Stimulated activated naive B cell treated with anti-CD40 and anti-IgM and Interleukin-4, amounts not matched to agents 10 μg/mL and 1 μg/mL and 100 μg/mL, for 72 hours (primary cell): ENCODE data around the gene RAB13.

Experiments used
- ATAC-seq, 2 donors: fragments of 150-1000 bp; cut with Tn5 transposase; replicated peaks; 2 replicates each; pipeline ENCODE4 v1.10.0; 2021; ENCODE audit warnings: moderate library complexity in 1 of 2
- DNase-seq: peaks from one replicate; pipeline ENCODE4 v3.0.0; 2021
- H3K27ac Mint-ChIP-seq: one replicate; pipeline ENCODE4 v1.8.0; 2022; ENCODE audit warnings: mild to moderate bottlenecking, mixed read lengths
- H3K27me3 Mint-ChIP-seq, 2 donors: one replicate each; pipeline ENCODE4 v1.8.0; 2022; ENCODE audit warnings: mixed read lengths in 2 of 2
- H3K36me3 Mint-ChIP-seq, 2 donors: one replicate each; pipeline ENCODE4 v1.8.0; 2022; ENCODE audit warnings: mixed read lengths in 2 of 2, mild to moderate bottlenecking in 1 of 2
- H3K4me1 Mint-ChIP-seq, 2 donors: one replicate each; pipeline ENCODE4 v1.8.0; 2022; ENCODE audit warnings: mixed read lengths in 2 of 2, mild to moderate bottlenecking in 1 of 2
- H3K4me3 Mint-ChIP-seq, 2 donors: one replicate each; pipeline ENCODE4 v1.8.0; 2022; ENCODE audit warnings: mild to moderate bottlenecking in 2 of 2, mixed read lengths in 2 of 2, moderate library complexity in 1 of 2
- H3K9me3 Mint-ChIP-seq, 2 donors: one replicate each; pipeline ENCODE4 v1.8.0; 2022; ENCODE audit warnings: mixed read lengths in 2 of 2, mild to moderate bottlenecking in 1 of 2

The RAB13 gene

DNA sequence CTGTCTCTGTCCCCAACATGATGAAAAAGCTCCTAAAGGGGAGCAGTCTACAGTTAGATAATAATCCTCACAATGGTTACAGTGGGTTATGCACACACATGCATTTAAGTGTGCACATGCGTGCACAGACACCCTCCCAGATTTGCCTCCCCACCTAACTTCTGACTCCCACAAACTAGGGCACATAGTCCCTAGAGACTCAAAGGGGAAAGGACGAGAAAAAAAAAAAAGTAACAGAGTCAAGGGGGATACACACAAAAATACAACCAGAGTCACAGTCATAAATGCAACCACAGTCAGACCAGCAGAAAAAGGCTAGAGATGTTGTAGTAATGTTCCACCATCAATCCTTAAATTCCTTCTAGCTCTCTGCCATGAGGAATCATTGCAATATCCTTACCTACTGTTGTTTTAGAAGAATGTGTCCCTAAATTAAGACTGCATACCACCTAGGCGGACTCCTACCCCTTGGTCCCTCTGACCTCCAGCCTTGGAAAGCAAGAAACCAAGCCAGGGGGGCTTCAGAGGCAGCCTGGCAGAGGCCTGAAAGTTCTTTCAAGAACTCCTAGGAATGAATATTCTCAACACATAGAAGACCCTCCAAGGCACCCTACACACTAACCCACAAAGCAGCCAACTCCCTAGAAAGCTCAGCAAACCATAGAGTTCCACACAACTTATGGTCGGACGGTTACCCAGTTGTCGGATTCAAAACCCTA is 29.0 kb downstream of the RAB13 start:
- H3K9me3 Mint-ChIP-seq, result no peaks in the 10 kb centered on the region
- DNase-seq (no peak), ATAC-seq (peak in 1 of 2 donors; percentile 2)
- H3K27me3 Mint-ChIP-seq, result no peaks in the 10 kb centered on the region
- peaks cover 36 to 70% of the 10 kb centered on the region in 2 donors for H3K36me3 Mint-ChIP-seq
- H3K4me1 Mint-ChIP-seq, result peaks cover 53 to 78% of the 10 kb centered on the region in 2 donors
- H3K27ac Mint-ChIP-seq, result peak overlapping the region; percentile 98
- peak overlapping the region; percentile 96 to 97 for H3K4me3 Mint-ChIP-seq

DNA sequence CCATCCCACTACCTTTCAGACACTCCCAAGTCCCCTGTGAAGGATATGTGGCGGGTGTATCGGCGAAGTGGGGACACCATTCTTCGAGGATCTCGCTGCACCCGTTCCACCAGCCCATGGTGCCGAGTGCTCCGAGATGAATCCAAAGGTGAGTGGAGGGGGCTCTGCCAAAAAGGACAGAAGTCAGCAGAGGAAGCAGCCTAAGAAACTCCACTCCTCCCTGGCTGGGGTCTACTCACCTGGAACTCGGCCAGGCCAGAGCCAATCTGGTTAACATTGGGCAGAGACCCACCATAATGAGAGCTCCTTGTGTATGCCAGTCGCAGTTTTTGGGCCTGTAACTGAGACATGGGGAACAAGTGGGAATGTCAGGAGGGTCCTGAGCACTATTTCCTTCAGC is 31.3 kb downstream of the RAB13 start:
- Mint-ChIP-seq H3K9me3 (no peaks in the 10 kb centered on the region), H3K27ac (no peak overlapping the region), H3K4me3 (peak overlapping the region in 1 of 2 donors; percentile 7), H3K36me3 (peaks cover 52 to 73% of the 10 kb centered on the region in 2 donors), H3K4me1 (peaks cover 60 to 84% of the 10 kb centered on the region in 2 donors), H3K27me3 (no peaks in the 10 kb centered on the region)
- ATAC-seq, result no peak
- DNase-seq, result no peak

DNA sequence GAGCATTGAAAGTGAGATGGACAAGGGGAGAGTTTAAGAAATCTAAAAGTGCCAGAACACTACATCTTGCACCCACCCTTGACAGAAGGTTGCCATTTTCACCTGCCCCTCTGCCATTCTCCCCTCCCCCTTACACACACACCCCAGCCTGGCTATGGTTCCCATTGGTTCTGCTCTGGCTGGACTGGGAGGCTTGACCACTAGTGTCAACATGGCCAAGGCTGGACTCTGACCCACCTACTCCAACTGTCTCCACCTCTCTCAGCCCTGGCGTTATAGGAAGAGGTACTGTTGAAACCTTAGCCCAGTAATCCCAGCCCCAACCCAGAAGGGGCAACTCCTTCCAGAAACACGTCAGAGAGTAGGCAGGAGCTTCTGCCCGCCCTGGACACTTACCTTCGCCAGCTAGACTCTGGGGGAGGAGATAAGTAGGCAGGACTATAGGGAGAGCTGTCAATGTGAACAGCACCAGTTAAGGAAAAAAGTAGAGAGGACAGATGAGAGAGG is 32.2 kb downstream of the RAB13 start:
- Mint-ChIP-seq H3K4me1 (peaks cover 57 to 82% of the 10 kb centered on the region in 2 donors), H3K9me3 (no peaks in the 10 kb centered on the region), H3K27me3 (no peaks in the 10 kb centered on the region), H3K27ac (peak overlapping the region; percentile 60), H3K36me3 (peaks cover 57 to 72% of the 10 kb centered on the region in 2 donors), H3K4me3 (peak overlapping the region; percentile 7 to 33)
- DNase-seq (no peak), ATAC-seq (no peak)

DNA sequence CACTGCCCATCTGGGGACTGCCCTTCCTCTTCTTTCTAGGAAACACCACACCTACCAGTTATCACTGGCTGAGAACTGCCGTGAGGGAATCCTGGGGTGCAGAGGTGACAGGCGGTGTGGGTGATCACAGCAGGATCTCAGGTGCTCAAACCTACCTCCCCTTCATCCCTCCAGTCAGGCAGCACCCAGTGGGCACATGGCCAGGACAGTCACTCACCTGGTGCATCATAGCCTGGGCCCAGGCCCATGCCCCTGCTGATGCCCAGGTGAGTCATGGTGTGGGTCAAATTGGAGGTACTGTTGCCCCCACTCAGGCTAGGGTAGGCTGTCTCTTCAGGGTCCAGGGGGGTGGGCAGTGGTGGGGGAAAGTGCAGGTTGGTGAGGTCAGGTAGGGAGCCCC is 34.3 kb downstream of the RAB13 start:
- H3K4me1 Mint-ChIP-seq, result peaks cover 70 to 87% of the 10 kb centered on the region in 2 donors
- H3K36me3 Mint-ChIP-seq, result peaks cover 53 to 72% of the 10 kb centered on the region in 2 donors
- no peaks in the 10 kb centered on the region for H3K9me3 Mint-ChIP-seq
- ATAC-seq, result no peak
- H3K27me3 Mint-ChIP-seq, result no peaks in the 10 kb centered on the region
- no peak overlapping the region for H3K4me3 Mint-ChIP-seq
- DNase-seq, result no peak
- H3K27ac Mint-ChIP-seq, result peak overlapping the region; percentile 48

- Mint-ChIP-seq H3K9me3 (no peaks in the 10 kb centered on the region), H3K4me3 (no peak overlapping the region), H3K36me3 (peaks cover 55 to 70% of the 10 kb centered on the region in 2 donors), H3K4me1 (peaks cover 66 to 84% of the 10 kb centered on the region in 2 donors), H3K27ac (peak overlapping the region; percentile 74), H3K27me3 (no peaks in the 10 kb centered on the region)
- ATAC-seq (no peak), DNase-seq (no peak)
Observed at GRCh38 chr1:153951183-153951582, 35.0 kb downstream of the RAB13 start.

GRCh38 chr1:153946622-153947241 is 39.4 kb downstream of the RAB13 start, which contains the start of gene DENND4B:
Gene DENND4B, minus strand, starts transcription at chr1:153946718. Its CDS starts 2,344 bp downstream, at chr1:153944374.
- peak within 1 kb of the TSS; percentile 95 for H3K4me3 Mint-ChIP-seq
- H3K27me3 Mint-ChIP-seq, result no peaks in the 10 kb centered on the region
- H3K36me3 Mint-ChIP-seq, result peaks cover 64 to 86% of the 10 kb centered on the region in 2 donors
- H3K27ac Mint-ChIP-seq, result peak within 1 kb of the TSS; percentile 99
- peaks cover 72 to 89% of the 10 kb centered on the region in 2 donors for H3K4me1 Mint-ChIP-seq
- ATAC-seq, result peak; percentile 58 to 60
- peak; percentile 76 for DNase-seq
- no peaks in the 10 kb centered on the region for H3K9me3 Mint-ChIP-seq

DNA sequence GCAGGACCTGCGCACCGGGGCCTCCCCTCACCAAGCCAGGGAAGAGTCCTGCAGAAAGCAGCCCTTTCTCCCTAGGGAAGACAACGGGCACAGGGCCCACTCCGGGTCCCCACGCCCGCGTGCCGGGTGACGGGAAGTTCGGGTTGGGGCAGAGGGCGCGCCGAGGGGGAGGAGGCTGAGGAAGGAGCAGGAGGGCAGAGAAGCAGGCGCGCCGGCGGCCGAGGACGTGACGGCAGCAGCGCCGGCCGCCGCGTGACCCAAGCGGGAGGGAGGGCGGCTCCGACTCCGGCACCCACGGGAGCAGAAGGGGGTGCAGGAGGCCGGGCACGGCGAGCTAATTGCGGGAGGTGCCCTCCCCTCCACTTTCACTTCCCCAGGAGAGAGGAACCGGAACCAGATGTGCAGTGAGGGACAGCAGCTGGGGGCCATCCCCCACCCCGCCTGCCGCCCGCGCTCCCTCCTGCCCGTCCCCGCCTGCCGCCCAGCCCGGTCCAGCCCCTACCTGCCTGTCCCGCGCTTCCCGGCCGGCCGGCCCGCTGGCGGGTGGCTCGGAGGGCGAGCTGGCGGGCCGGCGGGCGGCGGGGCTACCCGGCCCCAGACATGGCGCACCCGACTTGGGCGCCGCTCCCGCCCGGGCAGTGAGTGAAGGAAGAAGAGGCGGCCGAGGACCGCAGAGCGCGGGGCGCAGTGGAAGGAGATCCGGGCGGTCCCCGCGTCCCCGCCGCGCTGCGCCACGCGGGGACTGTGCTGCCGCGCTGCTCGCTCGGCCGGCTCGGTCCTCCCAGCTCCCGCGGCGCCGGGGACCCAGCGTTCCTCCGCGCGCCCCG is 40.1 kb downstream of the RAB13 start:
- peaks cover 61 to 86% of the 10 kb centered on the region in 2 donors for H3K36me3 Mint-ChIP-seq
- peak overlapping the region; percentile 95 for H3K4me3 Mint-ChIP-seq
- peak; percentile 96 for DNase-seq
- H3K4me1 Mint-ChIP-seq, result peaks cover 64 to 82% of the 10 kb centered on the region in 2 donors
- peak overlapping the region; percentile 99 for H3K27ac Mint-ChIP-seq
- no peaks in the 10 kb centered on the region for H3K9me3 Mint-ChIP-seq
- ATAC-seq, result peak; percentile 80 to 83
- H3K27me3 Mint-ChIP-seq, result no peaks in the 10 kb centered on the region

GRCh38 chr1:153945131-153945794 is 40.9 kb downstream of the RAB13 start:
- Mint-ChIP-seq H3K27ac (peak overlapping the region; percentile 99), H3K27me3 (no peaks in the 10 kb centered on the region), H3K4me3 (peak overlapping the region; percentile 95), H3K4me1 (peaks cover 62 to 81% of the 10 kb centered on the region in 2 donors), H3K9me3 (no peaks in the 10 kb centered on the region), H3K36me3 (peaks cover 59 to 86% of the 10 kb centered on the region in 2 donors)
- DNase-seq (peak; percentile 71), ATAC-seq (peak; percentile 59 to 62)

DNA sequence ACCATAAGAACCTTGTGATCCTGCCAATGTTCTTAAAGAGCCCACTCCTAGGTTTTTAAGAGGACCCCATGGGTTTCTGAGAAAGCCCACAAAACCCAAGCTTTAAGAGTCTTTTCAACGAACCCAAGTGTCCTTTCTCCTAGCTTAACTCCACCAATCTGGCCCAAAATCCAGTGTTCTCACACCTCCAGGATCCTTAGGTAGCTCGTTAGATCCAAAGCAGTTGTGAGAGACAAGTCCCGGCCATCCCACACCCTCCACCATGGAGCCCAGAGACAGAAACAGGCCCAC is 41.4 kb downstream of the RAB13 start:
- Mint-ChIP-seq H3K27me3 (no peaks in the 10 kb centered on the region), H3K27ac (peak overlapping the region; percentile 99)

DNA sequence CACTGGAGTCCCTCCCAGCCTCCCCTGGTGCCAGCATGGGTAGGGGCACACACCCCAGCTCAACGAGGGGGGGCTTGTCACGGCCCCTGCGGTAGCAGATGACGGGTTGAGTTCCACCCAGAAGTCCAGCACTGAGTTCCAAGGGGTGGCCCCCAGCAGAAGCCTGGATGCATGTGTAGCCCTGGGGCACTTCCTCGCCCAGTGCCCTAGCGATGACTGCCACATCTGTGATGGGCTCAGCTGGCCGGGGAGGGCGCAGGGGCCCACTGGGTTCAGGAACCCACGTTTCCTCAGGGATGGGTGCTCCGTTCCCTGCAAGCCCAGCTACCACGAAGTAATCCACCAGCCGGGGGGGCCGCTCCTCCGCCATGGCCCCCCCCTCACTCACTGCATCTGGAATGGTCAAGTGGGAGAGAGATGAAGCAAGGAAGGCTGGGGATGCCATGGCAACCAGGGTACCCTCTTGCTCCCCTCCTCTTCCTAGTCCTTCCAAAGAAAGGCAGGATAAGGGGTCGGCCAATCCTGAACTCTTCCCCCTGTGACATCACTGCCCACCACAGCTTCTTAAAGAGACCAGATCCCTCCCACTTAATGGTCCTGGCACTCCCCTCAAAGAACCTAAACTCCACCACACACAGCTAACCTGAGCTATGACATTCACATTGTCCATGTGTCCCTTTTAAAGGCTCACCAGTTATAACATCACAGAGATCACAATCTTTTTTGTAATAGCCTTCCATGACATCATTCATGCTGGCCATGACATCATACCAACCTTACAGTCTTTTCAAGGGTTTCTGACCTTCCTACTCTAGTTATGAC is 41.9 kb downstream of the RAB13 start:
- Mint-ChIP-seq H3K36me3 (peaks cover 62 to 89% of the 10 kb centered on the region in 2 donors), H3K27ac (peak overlapping the region; percentile 99), H3K4me1 (peaks cover 57 to 82% of the 10 kb centered on the region in 2 donors), H3K4me3 (peak overlapping the region; percentile 95), H3K9me3 (no peaks in the 10 kb centered on the region), H3K27me3 (no peaks in the 10 kb centered on the region)
- DNase-seq, result no peak
- ATAC-seq, result no peak

More for the DNA sequence above, 41.4 kb downstream of the RAB13 start:
- no peak for ATAC-seq
- Mint-ChIP-seq H3K9me3 (no peaks in the 10 kb centered on the region), H3K4me3 (peak overlapping the region; percentile 95), H3K36me3 (peaks cover 59 to 86% of the 10 kb centered on the region in 2 donors), H3K4me1 (peaks cover 59 to 81% of the 10 kb centered on the region in 2 donors)
- DNase-seq, result no peak

DNA sequence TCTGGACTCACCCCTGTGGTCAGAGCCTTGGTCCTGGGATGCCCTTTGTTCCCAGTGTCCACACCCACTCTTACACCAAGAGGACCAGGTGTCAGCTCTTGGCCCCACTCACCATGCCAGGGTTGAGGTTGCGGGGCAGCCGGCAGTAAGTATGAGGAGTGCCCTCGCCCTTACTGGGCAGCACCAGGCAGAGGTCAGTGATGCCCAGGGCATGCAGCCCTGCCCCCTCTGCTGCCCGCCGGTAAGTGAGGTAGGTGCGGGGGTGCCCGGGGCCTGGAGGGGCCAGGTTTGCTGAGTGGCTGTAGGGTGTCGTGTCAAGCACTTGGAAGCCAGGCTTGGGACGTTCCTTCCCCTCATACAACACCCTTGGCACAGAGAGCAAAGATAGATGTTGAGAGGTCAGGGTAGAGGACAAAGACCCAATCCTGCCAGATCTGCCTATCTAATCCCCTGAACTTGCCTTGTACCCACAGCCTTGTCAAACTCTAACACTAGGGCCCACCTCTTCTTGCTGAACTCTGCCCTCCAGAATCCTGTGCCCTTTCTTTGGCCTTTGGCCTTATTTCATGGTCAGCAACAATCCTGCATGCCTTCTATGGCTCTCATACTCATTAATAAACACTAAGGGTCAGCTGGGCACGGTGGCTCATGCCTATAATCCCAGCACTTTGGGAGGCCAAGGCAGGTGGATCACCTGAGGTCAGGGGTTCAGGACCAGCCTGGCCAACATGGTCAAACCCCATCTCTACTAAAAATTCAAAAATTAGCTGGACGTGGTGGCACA is 43.2 kb downstream of the RAB13 start:
- H3K27me3 Mint-ChIP-seq, result no peaks in the 10 kb centered on the region
- no peak overlapping the region for H3K4me3 Mint-ChIP-seq
- peaks cover 58 to 83% of the 10 kb centered on the region in 2 donors for H3K36me3 Mint-ChIP-seq

GRCh38 chr1:153941826-153942725 is 44.1 kb downstream of the RAB13 start:
- no peaks in the 10 kb centered on the region for H3K27me3 Mint-ChIP-seq
- peak overlapping the region; percentile 80 for H3K27ac Mint-ChIP-seq
- peaks cover 65 to 84% of the 10 kb centered on the region in 2 donors for H3K36me3 Mint-ChIP-seq
- ATAC-seq, result no peak
- DNase-seq, result no peak
- peak overlapping the region in 1 of 2 donors; percentile 28 for H3K4me3 Mint-ChIP-seq
- no peaks in the 10 kb centered on the region for H3K9me3 Mint-ChIP-seq
- H3K4me1 Mint-ChIP-seq, result peaks cover 40 to 64% of the 10 kb centered on the region in 2 donors

More for the DNA sequence above, 43.2 kb downstream of the RAB13 start:
- ATAC-seq (no peak), DNase-seq (no peak)
- H3K4me1 Mint-ChIP-seq, result peaks cover 48 to 72% of the 10 kb centered on the region in 2 donors
- H3K27ac Mint-ChIP-seq, result peak overlapping the region; percentile 80
- H3K9me3 Mint-ChIP-seq, result no peaks in the 10 kb centered on the region
